Epithelial cell of esophagus (primary cell): ENCODE data around the gene MYL3.
A peak's percentile ranks its signal among the peaks of the same experiment; 100 is the strongest.

Source experiments
- DNase-seq: peaks from one replicate; pipeline ENCODE4 v3.0.0; 2010; ENCODE audit warnings: low read depth
- H3K4me3 ChIP-seq: 2 replicates; pipeline ENCODE4 v1.5.1; 2011; ENCODE audit warnings: mild to moderate bottlenecking, low read length, control low read depth
- CTCF ChIP-seq: IDR thresholded peaks from 2 replicates; pipeline ENCODE4 v1.5.1; 2011; ENCODE audit warnings: low read depth, mild to moderate bottlenecking, low read length, control low read depth, inconsistent platforms; ENCODE audit not compliant: insufficient read depth; ENCODE audit errors: missing control alignments

MYL3 gene

GRCh38 chr3:46849045-46849631 is 14.1 kb downstream of the MYL3 start:
- no peak for DNase-seq
- no peak for TF ChIP-seq CTCF
- H3K4me3 ChIP-seq, result no peak overlapping the region

GRCh38 chr3:46848271-46849044 is 14.8 kb downstream of the MYL3 start:
- DNase-seq, result peak; percentile 19
- peak; percentile 26 for TF ChIP-seq CTCF
- H3K4me3 ChIP-seq, result no peak overlapping the region

- no peak for TF ChIP-seq CTCF
- no peak overlapping the region for H3K4me3 ChIP-seq
- no peak for DNase-seq
These were observed 15.5 kb downstream of the MYL3 start for GRCh38 chr3:46847744-46848143.

- TF ChIP-seq CTCF, result no peak
- H3K4me3 ChIP-seq, result no peak overlapping the region
- DNase-seq, result no peak
These were observed 16.4 kb downstream of the MYL3 start for GRCh38 chr3:46846624-46847542.

GRCh38 chr3:46845860-46846623 is 17.2 kb downstream of the MYL3 start:
- TF ChIP-seq CTCF, result peak; percentile 5
- peak overlapping the region; percentile 32 for H3K4me3 ChIP-seq
- peak; percentile 50 for DNase-seq

- H3K4me3 ChIP-seq, result peak overlapping the region; percentile 32
- no peak for DNase-seq
- no peak for TF ChIP-seq CTCF
These were observed 17.8 kb downstream of the MYL3 start for GRCh38 chr3:46845397-46845859.
